Activated T-cell treated with anti-CD3 and anti-CD28 coated beads, Interleukin-2, amount 50 U/mL, for 24 hours (primary cell): Measurements from ENCODE around the gene PCMT1.

Experiments
- DNase-seq: peaks from one replicate; pipeline ENCODE4 v3.0.0-alpha.2; 2020
- H3K27ac Mint-ChIP-seq: 2 replicates; pipeline ENCODE4 v1.8.0; 2020; ENCODE audit warnings: mild to moderate bottlenecking, mixed read lengths
- H3K27me3 Mint-ChIP-seq: 2 replicates; pipeline ENCODE4 v1.8.0; 2020; ENCODE audit warnings: mixed read lengths
- H3K36me3 Mint-ChIP-seq: 2 replicates; pipeline ENCODE4 v1.8.0; 2020; ENCODE audit warnings: low read depth, mixed read lengths
- H3K4me1 Mint-ChIP-seq: 2 replicates; pipeline ENCODE4 v1.8.0; 2020; ENCODE audit warnings: low read depth, mixed read lengths
- H3K4me3 Mint-ChIP-seq: 2 replicates; pipeline ENCODE4 v1.8.0; 2020; ENCODE audit warnings: mild to moderate bottlenecking, moderate library complexity, mixed read lengths
- H3K9me3 Mint-ChIP-seq: 2 replicates; pipeline ENCODE4 v1.8.0; 2020; ENCODE audit warnings: mixed read lengths

PCMT1 gene

GRCh38 chr6:149761438-149761837, 11.9 kb downstream of the PCMT1 start:
- Mint-ChIP-seq H3K9me3 (peaks cover 5% of the 10 kb centered on the region), H3K4me1 (peaks cover 21% of the 10 kb centered on the region), H3K27ac (no peak overlapping the region), H3K4me3 (no peak overlapping the region), H3K27me3 (no peaks in the 10 kb centered on the region), H3K36me3 (peaks cover 45% of the 10 kb centered on the region)
- DNase-seq = no peak

DNA sequence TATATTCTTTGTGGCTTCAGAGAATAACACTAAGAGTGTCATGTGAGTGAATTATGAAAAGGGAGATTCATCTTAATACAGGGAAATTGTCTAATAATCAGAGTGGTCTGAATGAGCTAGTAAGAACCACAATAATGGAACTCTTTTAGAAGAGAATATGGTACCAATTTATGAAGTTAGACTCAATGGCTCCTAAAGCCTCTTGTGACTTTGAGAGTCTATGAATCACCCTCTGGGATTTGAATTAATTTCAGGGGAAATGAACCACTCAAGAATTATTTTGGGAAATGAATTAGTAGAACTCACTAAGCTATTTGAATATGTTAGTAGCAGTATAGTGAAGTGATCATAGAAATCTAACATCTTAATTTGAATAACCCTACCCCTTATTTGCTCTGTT, 14.3 kb downstream of the PCMT1 start:
- Mint-ChIP-seq H3K9me3 (peaks cover 7% of the 10 kb centered on the region), H3K36me3 (peaks cover 61% of the 10 kb centered on the region), H3K27me3 (no peaks in the 10 kb centered on the region), H3K27ac (no peak overlapping the region), H3K4me3 (no peak overlapping the region), H3K4me1 (peaks cover 28% of the 10 kb centered on the region)
- DNase-seq = no peak

- no peak for DNase-seq
- H3K9me3 Mint-ChIP-seq = peaks cover 7% of the 10 kb centered on the region
- H3K4me3 Mint-ChIP-seq = no peak overlapping the region
- H3K36me3 Mint-ChIP-seq = peaks cover 60% of the 10 kb centered on the region
- H3K27ac Mint-ChIP-seq = no peak overlapping the region
- H3K4me1 Mint-ChIP-seq = peaks cover 22% of the 10 kb centered on the region
- H3K27me3 Mint-ChIP-seq = no peaks in the 10 kb centered on the region
Observed at GRCh38 chr6:149766156-149766769, 16.7 kb downstream of the PCMT1 start.

DNA sequence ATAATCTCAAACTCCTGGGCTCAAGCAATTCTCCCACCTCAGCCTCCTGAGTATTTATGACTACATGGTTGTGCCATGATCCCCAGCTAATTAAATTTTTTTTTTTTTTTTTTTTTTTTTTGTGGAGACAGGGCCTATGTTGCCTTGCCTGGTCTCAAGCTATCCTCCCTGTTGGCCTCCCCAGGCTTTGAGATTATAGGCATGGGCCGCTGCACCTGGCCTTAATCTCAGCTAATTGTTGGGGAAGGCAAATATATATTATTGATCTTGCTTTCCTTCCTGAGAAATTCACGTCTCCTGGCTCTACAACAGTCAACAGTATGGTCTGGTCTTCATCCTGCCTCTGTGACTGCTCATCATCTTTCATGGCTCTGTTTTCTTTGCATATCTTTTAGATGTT, 20.1 kb downstream of the PCMT1 start:
- no peak for DNase-seq
- H3K36me3 Mint-ChIP-seq = peaks cover 72% of the 10 kb centered on the region
- H3K4me3 Mint-ChIP-seq = no peak overlapping the region
- H3K9me3 Mint-ChIP-seq = peaks cover 7% of the 10 kb centered on the region
- no peak overlapping the region for H3K27ac Mint-ChIP-seq
- H3K27me3 Mint-ChIP-seq = no peaks in the 10 kb centered on the region
- peaks cover 11% of the 10 kb centered on the region for H3K4me1 Mint-ChIP-seq

- no peak for DNase-seq
- Mint-ChIP-seq H3K4me3 (no peak overlapping the region), H3K4me1 (peaks cover 11% of the 10 kb centered on the region), H3K27ac (no peak overlapping the region), H3K9me3 (peaks cover 3% of the 10 kb centered on the region), H3K36me3 (peaks cover 78% of the 10 kb centered on the region), H3K27me3 (no peaks in the 10 kb centered on the region)
Observed at GRCh38 chr6:149771185-149771584, 21.6 kb downstream of the PCMT1 start.

- Mint-ChIP-seq H3K4me1 (peaks cover 7% of the 10 kb centered on the region), H3K36me3 (peaks cover 78% of the 10 kb centered on the region), H3K27me3 (no peaks in the 10 kb centered on the region), H3K27ac (no peak overlapping the region), H3K4me3 (no peak overlapping the region), H3K9me3 (no peaks in the 10 kb centered on the region)
- no peak for DNase-seq
Observed at GRCh38 chr6:149771925-149772324, 22.4 kb downstream of the PCMT1 start.

DNA sequence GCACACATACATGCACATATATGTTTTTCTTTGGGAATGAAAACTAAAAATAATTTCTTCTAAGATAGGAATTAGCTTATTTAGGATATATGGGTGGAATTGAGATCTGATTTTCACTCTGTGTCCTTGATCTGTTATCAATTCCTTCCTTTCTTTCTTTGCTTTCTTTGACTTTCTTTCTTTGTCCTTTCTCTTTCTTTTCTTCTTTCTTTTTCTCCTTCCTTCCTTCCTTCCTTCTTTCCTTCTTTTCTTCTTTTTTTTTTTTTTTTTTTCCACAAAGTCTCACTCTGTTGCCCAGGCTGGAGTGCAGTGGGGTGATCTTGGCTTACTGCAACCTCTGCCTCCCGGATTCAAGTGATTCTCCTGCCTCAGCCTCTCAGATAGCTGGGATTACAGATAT, 28.1 kb downstream of the PCMT1 start:
- Mint-ChIP-seq H3K27me3 (no peaks in the 10 kb centered on the region), H3K9me3 (no peaks in the 10 kb centered on the region), H3K36me3 (peaks cover 77% of the 10 kb centered on the region), H3K27ac (no peak overlapping the region), H3K4me3 (no peak overlapping the region), H3K4me1 (no peaks in the 10 kb centered on the region)
- no peak for DNase-seq

DNA sequence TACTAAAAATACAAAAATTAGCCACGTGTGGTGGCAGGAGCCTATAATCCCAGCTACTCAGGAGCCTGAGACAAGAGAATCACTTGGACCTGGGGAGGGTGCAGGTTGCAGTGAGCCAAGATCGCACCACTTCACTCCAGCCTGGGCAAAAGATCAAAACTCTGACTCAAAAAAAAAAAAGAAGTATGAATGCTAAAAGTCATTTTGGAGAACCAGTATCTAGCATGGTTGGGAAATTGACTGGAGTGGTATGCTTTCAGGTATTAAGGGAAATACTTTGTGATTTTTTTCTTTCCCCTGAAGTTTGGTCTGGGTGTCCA, 30.1 kb downstream of the PCMT1 start:
- Mint-ChIP-seq H3K27me3 (no peaks in the 10 kb centered on the region), H3K9me3 (no peaks in the 10 kb centered on the region), H3K36me3 (peaks cover 78% of the 10 kb centered on the region), H3K4me1 (no peaks in the 10 kb centered on the region), H3K4me3 (no peak overlapping the region), H3K27ac (no peak overlapping the region)
- DNase-seq = no peak

DNA sequence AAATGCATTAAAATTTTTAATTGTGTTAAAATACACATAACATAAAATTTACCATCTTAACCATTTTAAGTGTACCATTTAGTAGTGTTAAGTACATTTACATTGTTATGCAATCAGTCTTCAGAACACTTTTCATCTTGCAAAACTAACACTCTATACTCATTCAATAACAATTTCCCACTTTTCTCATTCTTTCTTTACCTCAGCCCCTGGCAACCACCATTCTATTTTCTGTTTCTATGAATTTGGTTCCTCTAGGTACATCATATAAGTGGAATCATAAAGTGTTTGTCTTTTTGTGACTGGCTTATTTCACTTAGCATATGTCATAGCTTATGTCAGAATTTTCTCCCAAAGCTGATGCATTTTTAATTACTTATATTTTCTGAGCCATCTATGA, 32.2 kb downstream of the PCMT1 start:
- DNase-seq = no peak
- Mint-ChIP-seq H3K4me3 (no peak overlapping the region), H3K4me1 (no peaks in the 10 kb centered on the region), H3K27me3 (no peaks in the 10 kb centered on the region), H3K27ac (no peak overlapping the region), H3K36me3 (peaks cover 61% of the 10 kb centered on the region), H3K9me3 (no peaks in the 10 kb centered on the region)

DNA sequence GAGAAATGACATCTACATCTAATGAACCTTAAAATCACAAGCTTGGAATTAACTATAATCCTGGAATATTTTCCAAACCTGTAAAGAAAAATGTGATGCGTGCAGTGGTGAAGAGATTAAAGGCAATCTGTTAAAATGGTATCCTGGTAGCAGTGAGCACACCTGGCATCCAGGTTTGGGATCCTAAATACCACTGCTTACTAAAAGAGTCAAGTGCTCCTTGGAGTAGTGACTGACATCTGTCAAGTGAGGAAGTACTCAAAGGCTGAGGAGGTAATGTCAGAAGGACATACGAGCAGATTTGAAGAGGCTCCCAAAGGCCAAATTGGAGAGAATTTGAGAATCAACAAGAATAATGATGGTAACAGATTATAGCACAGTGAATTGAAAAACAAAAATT, 32.8 kb downstream of the PCMT1 start:
- Mint-ChIP-seq H3K4me1 (no peaks in the 10 kb centered on the region), H3K4me3 (no peak overlapping the region), H3K9me3 (no peaks in the 10 kb centered on the region), H3K27ac (no peak overlapping the region), H3K27me3 (no peaks in the 10 kb centered on the region), H3K36me3 (peaks cover 55% of the 10 kb centered on the region)
- no peak for DNase-seq

- DNase-seq = no peak
- Mint-ChIP-seq H3K4me3 (no peak overlapping the region), H3K9me3 (no peaks in the 10 kb centered on the region), H3K27ac (no peak overlapping the region), H3K36me3 (peaks cover 57% of the 10 kb centered on the region), H3K27me3 (no peaks in the 10 kb centered on the region), H3K4me1 (no peaks in the 10 kb centered on the region)
Observed at GRCh38 chr6:149783551-149783950, 34.0 kb downstream of the PCMT1 start.

DNA sequence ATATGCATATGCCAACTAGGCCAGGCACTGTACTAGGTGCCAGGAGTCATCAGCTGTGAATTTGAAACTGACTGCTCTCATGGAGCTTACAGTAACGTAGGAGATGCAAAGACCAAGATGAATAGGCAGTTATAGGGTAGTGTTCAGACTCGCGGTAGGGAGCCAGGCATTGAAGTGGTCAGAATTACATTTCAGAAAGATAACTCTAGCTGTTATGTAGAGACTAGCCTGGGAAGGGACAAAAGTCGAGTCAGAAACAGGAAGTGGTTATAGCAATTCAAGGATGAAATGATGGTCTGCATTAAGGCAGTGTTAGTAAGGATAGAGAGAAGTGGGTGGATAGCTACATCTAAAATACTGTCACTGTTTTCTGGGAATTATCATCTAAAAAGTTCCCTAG, 56.6 kb downstream of the PCMT1 start:
- Mint-ChIP-seq H3K9me3 (no peaks in the 10 kb centered on the region), H3K4me3 (no peak overlapping the region)

GRCh38 chr6:149809798-149810197, 60.3 kb downstream of the PCMT1 start:
- DNase-seq = no peak
- H3K9me3 Mint-ChIP-seq = no peaks in the 10 kb centered on the region
- H3K27ac Mint-ChIP-seq = no peak overlapping the region
- H3K4me1 Mint-ChIP-seq = peaks cover 7% of the 10 kb centered on the region
- peaks cover 58% of the 10 kb centered on the region for H3K36me3 Mint-ChIP-seq
- H3K27me3 Mint-ChIP-seq = no peaks in the 10 kb centered on the region
- H3K4me3 Mint-ChIP-seq = no peak overlapping the region

More for the DNA sequence above, 56.6 kb downstream of the PCMT1 start:
- Mint-ChIP-seq H3K27ac (peak overlapping the region; percentile 66), H3K4me1 (peaks cover 7% of the 10 kb centered on the region), H3K36me3 (peaks cover 57% of the 10 kb centered on the region), H3K27me3 (no peaks in the 10 kb centered on the region)
- DNase-seq = no peak

DNA sequence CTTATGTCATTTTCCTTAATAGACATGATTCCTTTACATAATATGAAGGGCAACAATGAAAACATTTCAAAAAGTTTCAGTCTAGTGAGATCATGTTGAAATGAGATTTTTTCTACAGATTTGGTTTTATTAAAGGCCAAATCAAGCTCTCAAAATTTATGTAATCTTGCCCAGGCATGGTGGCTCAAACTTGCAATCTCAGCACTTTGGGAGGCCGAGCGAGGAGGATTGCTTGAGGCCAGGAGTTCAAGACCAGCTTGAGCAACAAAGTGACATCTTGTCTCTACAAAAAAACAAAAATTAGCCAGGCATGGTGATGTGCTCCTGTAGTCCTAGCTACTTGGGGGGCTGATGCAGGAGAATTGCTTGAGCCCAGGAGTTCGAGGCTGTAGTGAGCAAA, 63.8 kb downstream of the PCMT1 start:
- Mint-ChIP-seq H3K27me3 (no peaks in the 10 kb centered on the region), H3K36me3 (peaks cover 47% of the 10 kb centered on the region), H3K27ac (no peak overlapping the region), H3K4me1 (peaks cover 3% of the 10 kb centered on the region), H3K9me3 (no peaks in the 10 kb centered on the region), H3K4me3 (no peak overlapping the region)
- DNase-seq = no peak

- H3K9me3 Mint-ChIP-seq = no peaks in the 10 kb centered on the region
- no peak overlapping the region for H3K27ac Mint-ChIP-seq
- H3K36me3 Mint-ChIP-seq = peaks cover 35% of the 10 kb centered on the region
- no peak for DNase-seq
- no peaks in the 10 kb centered on the region for H3K27me3 Mint-ChIP-seq
- no peak overlapping the region for H3K4me3 Mint-ChIP-seq
- peaks cover 3% of the 10 kb centered on the region for H3K4me1 Mint-ChIP-seq
Observed at GRCh38 chr6:149815788-149816187, 66.2 kb downstream of the PCMT1 start.

DNA sequence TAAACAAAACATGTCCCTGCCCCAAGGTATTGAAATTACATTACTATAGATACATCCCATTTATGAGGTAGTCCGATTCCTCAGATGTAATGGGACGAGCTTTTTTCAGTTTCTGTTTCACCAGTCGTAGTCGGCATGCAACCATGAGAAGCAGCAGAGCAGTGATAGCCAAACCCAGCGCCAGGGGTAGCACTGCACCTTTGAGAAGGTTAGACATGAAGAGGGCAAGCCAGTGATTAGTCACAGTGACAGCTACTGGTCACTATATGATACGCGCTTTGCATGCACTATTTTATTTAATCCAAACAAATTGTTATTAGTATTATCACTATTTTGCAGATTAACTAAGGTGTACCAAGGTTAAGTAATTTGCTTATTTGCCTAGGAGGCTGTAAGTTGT, 71.0 kb downstream of the PCMT1 start:
- H3K4me3 Mint-ChIP-seq = no peak overlapping the region
- H3K9me3 Mint-ChIP-seq = no peaks in the 10 kb centered on the region
- H3K27ac Mint-ChIP-seq = no peak overlapping the region
- H3K36me3 Mint-ChIP-seq = peaks cover 3% of the 10 kb centered on the region
- H3K4me1 Mint-ChIP-seq = peaks cover 3% of the 10 kb centered on the region
- no peaks in the 10 kb centered on the region for H3K27me3 Mint-ChIP-seq
- no peak for DNase-seq
